Stimulated activated CD8-positive, alpha-beta memory T cell treated with anti-CD3 and anti-CD28 coated beads, Interleukin-12 subunit alpha, Interleukin-12 subunit beta, amount 100 ng/mL, for 4 hours (primary cell): ENCODE results near the gene FGFR1OP2.
"Not testable (repeated sequence)": the region's sequence is repeated elsewhere in the genome, so short reads cannot be mapped to it uniquely, and the experiment has no call there.

ENCODE experiments used
- DNase-seq: peaks from one replicate; pipeline ENCODE4 v3.0.0-alpha.2; 2020; ENCODE audit warnings: low read depth

The FGFR1OP2 gene

DNA sequence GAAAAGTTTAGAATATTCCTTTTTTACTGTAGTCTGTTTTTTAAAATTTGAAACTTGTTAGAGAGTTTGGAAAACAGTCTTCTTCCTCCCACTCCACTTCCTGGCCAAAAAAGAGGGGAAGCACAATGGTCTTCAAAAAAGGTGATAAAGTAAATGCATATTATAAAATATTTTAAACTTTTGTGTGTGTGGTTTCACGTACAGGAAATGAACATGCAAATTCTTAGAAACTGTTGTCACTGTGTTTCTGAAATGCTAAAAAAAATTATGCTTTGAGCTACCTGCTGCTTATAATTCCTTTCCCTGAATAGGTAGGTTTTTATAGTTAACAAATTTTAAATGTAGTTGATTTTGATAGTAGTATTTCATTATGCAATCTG lies 2.9 kb downstream of the FGFR1OP2 start:
- no peak for DNase-seq

DNA sequence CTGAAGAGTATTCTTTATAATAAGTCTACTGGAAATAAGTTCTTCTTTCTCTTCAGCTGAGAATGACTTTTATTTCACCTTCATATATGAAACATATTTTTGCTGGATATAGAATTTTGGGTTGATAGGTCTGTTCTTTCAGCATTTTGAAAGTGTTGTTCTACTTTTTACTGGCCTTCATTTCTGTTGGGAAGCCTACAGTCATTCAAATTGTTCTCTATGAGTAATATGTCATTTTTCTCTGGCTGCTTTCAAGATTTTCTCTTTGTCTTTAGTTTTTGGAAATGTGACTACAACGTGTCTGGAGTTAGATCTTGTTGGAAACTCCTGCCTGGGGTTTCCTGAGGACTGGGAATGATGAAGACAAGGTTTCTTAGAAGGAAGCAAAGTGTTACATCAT lies 10.0 kb downstream of the FGFR1OP2 start:
- no peak for DNase-seq

DNA sequence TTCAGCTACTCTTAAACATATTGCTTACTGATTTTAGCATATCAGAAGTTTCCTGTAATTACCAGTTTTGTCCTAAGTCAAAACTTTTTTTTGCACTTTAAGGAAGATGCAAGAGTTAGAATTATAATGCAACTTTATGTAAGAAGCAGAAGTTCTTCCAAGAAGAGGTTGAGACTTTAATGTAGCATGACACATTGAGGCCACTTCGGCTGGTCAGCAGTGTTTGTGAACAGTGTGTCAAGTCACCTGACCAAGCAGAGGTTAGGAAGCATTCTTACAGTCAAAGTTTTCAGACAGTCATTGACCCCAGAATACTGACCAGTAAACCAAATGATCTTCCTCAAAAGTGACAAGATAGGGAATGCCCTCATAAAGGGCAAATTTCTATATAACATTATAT lies 15.2 kb downstream of the FGFR1OP2 start:
- no peak for DNase-seq

- no peak for DNase-seq
Observed at GRCh38 chr12:26954027-26954426, 15.8 kb downstream of the FGFR1OP2 start.

- not testable (repeated sequence) for DNase-seq
Observed at GRCh38 chr12:26961391-26961790, 23.1 kb downstream of the FGFR1OP2 start.

DNA sequence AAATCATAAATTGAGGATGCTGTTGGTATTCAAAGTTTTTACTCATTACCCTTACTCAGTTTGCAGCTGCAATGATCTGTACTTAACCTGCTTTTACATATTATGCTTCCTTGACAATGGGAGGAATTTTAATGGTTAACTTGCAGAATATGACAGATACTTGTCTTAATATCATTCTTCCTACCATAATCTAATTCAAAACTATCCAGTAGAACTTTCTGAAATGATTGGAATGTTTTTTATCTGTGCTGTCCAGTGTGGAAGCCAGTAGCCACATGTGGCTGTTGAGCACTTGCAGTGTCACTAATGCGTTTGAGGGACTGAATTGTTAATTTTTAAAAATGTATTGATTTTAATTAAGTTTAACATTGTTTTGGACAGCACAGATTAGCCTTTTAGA lies 23.5 kb downstream of the FGFR1OP2 start:
- no peak for DNase-seq

DNA sequence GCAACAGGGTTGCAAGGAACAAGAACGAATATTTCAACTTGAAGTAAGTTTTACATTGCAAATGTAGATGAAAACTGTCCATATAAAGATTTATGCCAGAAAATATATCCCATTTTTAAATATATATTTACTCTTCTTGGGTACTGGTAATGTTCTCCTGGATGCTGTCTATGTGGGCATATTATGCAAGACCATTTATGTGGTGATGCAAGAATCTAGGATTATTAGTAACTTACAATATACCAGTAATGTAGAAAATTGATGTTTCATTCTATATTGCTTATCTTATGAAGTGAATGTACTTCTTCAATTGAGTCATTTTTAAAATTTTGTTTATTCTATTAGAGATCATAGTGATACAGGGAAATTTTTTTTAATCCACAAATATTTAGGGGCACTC lies 25.1 kb downstream of the FGFR1OP2 start:
- DNase-seq, result no peak

- DNase-seq, result no peak
Observed at GRCh38 chr12:26966842-26967241, 28.6 kb downstream of the FGFR1OP2 start.

GRCh38 chr12:26970136-26970535 lies 31.9 kb downstream of the FGFR1OP2 start:
- DNase-seq, result no peak

GRCh38 chr12:26971963-26972362 lies 33.7 kb downstream of the FGFR1OP2 start:
- DNase-seq, result peak; percentile 24

GRCh38 chr12:26976687-26977086 lies 38.4 kb downstream of the FGFR1OP2 start:
- no peak for DNase-seq

GRCh38 chr12:26978801-26979200 lies 40.5 kb downstream of the FGFR1OP2 start:
- DNase-seq, result no peak

DNA sequence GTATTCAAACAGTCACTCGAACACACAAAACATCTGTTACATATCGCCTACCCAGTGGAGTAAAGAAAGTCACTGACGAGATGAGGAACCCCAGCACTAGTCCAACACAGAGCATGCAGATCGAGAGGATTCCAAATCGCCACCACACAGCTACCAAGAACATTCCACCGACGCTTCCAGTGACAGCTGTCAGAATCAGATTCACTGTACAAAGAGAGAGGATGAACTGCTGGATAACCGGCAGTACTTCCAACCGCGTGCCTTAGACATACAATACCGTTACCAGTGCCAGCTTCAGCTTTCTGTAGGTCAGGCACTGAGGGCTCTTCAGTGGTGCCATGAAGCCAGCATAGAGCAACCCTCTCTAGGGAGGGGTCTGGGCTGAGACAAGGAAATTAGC lies 41.5 kb downstream of the FGFR1OP2 start:
- no peak for DNase-seq

DNA sequence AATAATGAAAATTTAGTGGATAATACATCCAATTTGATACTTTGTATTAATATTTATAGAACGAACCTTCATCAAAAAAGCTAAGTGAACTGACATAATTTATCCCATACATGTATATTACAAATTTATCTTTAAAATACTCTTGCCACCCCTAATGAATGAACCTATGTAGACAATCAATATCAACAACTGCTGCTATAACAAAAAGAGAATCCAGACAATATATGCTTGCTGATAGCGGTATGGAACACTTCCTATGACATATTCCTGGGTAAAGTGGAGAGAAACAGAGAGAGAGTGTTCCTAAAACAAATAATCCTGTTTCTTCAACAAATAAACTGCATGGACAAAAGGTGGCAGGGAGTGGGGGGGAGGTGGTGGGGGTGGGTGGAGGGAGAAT lies 44.6 kb downstream of the FGFR1OP2 start:
- no peak for DNase-seq

- DNase-seq, result no peak
Observed at GRCh38 chr12:26987634-26988424, 49.6 kb downstream of the FGFR1OP2 start.

DNA sequence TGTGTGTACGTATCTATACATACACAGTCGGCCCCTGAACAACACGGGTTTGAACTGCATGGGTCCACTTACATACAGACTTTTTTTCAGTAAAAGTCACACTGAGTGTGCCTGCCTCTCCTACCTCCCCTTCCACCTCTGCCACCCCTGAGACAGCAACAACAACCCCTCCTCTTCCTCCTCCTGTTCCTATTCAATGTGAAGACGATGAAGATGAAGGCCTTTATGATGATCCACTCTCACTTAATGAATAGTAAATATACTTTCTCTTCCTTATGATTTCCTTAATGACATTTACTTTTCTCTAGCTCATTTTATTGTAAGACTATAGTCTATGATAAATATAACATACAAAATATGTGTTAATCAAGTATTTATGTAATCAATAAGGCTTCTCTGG lies 50.4 kb downstream of the FGFR1OP2 start:
- DNase-seq, result no peak

DNA sequence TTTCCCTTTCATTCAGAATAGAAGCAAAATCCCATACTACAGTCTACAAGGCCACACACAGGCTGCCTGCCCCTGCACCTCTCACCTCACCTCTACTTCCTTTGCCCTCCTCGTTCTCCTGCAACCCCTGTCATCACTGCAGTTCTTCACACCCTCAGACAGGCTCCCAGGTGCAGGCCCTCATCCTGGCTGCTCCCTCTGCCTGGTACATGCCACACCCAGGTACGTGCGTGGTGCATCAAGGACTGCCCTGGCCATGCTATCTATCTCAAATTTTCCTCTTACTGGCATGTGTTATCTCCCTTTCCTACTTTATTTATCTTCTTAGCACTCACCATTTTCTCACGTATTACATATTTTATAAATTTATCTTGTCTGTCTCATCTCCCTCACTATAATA lies 51.6 kb downstream of the FGFR1OP2 start:
- DNase-seq, result no peak

- DNase-seq, result no peak
Observed at GRCh38 chr12:26991826-26992225, 53.6 kb downstream of the FGFR1OP2 start.

- no peak for DNase-seq
Observed at GRCh38 chr12:26994109-26994508, 55.8 kb downstream of the FGFR1OP2 start.

- no peak for DNase-seq
Observed at GRCh38 chr12:26995706-26996105, 57.4 kb downstream of the FGFR1OP2 start.

DNA sequence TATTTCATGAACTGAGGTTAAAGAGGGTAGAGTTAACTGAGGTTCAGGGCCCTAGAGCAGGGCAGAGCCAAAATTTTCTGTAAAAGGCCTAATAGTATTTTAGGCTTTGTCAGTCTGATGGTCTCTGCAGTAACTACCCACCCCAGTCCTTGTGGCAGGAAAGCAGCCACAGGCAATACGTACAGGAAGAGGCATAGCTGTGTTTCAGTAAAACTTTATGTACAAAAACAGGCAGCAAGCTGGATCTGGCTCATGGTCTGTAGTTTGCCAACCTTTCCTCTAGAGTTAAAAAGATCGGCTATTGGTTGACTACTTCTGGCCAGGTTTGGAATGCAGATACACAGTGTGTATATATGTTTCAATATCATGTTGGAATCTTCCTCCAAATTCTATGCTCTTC lies 58.7 kb downstream of the FGFR1OP2 start:
- DNase-seq, result no peak

DNA sequence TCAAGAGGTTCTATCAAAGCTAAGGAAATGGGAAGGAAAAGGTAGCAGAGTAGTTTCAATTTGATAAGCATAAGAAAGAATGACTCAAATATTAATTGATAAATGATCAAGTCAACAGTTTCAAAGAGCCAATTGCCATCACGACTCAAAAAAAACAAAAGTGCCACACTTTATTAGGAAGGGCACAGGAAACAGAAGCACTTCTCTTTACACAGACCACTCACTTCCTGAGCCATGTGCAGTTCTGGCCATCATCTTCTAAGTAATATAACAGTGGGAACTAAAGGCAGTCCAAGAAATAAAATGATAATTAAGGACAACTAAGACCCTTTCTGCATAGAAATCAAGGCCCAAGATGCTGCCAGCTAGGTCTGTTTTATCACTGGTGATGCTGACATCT lies 62.7 kb downstream of the FGFR1OP2 start:
- DNase-seq, result no peak

- DNase-seq, result no peak
Observed at GRCh38 chr12:27001663-27002062, 63.4 kb downstream of the FGFR1OP2 start.

- no peak for DNase-seq
Observed at GRCh38 chr12:27002141-27002540, 63.9 kb downstream of the FGFR1OP2 start.
